Activated naive CD4-positive, alpha-beta T cell treated with Interleukin-2 at 50 U/mL for 16 hours (primary cell): ENCODE measurements around the gene MUC15.
"Not testable (repeated sequence)": the region's sequence is repeated elsewhere in the genome, so short reads cannot be mapped to it uniquely, and the experiment has no call there.

ENCODE experiments used
- DNase-seq: peaks from one replicate; pipeline ENCODE4 v3.0.0-alpha.2; 2020

The MUC15 gene, protein sequence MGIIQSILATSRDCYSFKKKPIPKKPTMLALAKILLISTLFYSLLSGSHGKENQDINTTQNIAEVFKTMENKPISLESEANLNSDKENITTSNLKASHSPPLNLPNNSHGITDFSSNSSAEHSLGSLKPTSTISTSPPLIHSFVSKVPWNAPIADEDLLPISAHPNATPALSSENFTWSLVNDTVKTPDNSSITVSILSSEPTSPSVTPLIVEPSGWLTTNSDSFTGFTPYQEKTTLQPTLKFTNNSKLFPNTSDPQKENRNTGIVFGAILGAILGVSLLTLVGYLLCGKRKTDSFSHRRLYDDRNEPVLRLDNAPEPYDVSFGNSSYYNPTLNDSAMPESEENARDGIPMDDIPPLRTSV

DNA sequence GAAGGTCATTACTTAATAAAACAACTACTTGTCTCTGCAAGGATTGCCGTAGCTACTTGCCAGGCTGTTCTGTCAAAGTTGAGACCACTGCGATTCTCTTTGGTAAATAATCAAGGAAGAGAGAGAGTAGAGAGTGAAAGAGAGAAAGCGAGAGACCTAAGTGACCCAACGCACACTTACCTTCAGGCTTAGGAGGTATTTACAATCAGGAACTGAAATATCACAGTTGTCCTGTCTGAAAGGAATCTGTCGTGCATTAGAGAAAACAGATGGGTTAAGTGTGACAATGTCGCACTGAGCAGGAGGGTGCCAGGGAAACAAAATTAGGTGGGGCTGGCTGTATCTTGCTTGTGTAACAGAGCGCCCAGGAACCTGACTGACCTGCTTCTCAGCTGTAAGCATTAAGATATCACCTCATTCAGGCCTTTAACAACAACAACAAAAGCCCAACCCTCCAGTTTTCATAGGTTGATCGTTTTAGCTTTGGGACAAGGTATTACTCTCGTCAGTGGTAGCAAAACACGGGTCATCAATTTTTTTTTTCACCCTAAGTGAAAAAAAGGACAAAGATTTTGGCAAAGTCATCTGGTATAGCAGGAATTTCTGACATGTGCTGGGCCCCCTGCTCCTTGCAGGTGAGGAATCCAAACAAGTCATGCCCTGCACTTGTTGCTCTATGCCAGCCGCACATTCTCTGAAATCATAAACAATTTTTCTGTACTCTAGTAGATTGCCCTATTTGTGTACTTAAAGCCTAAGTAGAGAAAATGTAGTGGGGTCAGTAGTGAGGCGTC, at the start of gene MUC15:
Gene MUC15 (minus strand): TSS at position 403 of the 794 bp plus-strand sequence. CDS start 5,169 bp downstream, outside the sequence.
- DNase-seq = no peak

DNA sequence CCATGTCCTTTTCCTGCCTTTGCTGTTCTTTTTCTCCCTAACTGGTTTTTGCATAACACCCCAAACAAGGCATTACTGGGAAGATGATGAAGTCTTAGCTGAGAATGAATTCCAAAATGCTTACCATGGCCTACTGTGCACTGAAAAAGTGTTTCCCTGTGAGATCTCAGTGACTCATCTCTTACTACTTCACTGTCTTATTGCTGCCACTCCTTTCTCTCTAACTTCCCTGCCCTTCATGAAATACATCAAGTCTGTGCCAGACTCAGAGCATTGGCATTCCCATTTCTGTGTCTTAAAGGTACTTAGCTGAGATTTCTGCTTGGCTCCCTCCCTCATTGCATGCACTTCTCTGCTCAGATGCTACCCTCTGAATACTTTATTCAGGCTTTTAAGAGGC, 49.1 kb upstream of the MUC15 start:
- no peak for DNase-seq

DNA sequence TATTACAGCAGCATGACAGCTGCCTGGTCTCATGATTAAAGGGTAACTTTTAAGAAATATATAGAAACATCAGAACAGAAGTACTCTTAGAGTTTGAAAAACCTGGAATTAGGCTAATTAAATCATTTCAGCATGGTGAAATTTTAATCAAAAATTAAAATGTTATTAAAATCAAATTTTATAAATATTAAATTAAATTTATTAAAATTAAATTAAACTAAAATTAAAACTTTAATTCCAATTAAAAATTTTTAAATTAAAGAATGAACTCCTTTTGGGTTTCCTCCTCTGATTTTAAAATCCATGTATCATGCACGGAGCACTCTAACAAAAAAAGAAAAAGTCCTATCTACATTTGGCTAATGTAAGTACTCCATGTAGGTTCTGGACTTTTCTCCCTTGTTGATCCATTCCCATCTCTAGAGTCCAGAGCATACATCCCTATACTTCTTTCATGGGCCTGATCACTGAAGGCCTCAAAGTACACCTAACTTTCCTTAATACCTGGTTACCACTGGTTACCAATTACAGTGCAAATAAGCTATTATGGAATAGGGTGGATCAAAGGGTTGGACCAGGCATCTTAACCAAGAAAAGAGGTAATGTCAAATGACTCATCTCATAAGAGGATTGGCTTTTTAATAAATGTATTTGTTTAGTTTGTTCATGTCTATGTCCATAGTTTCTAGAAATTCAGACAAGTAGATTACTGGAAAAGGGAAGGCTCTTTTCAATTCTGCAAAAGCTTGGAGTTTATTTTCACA, 48.4 kb upstream of the MUC15 start:
- no peak for DNase-seq

DNA sequence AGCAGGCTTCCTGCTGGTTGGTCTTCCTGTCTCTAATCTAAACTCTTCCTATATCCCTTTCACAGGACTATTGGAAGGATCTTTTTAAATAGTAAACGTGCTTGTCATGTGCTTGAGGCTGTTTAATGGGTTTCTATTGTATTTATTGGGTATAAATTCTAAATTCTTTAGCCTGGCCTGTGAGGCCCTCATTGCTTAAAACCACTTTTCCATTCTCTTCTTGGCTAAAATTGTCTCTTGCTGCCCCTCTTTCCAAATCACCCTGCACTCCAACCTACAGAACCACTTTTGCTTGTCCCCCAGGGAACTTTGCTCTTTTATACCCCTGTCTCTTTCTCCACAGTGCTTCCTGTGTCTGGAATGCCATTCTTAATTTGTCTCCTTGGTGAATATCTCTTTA, 46.4 kb upstream of the MUC15 start:
- DNase-seq = no peak

DNA sequence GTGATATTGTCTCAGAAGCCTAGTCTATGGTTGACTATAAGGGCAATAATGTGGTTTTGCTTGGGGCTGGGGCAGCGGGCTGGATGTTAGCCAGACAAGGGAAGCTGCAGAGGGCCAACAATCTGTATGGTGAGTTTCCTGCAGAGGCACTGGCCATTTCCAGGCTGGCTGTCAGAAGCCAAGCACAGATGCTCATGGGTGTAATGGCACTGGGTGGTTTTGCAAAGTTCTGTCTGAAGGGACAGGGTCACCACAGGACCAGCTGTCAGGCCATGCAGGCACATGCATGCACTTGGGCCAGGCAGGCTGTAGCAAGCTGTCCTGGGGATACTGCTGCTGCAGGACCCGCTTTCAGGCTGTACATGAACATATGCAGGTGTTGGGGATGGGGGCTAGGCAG, 41.7 kb upstream of the MUC15 start:
- no peak for DNase-seq

DNA sequence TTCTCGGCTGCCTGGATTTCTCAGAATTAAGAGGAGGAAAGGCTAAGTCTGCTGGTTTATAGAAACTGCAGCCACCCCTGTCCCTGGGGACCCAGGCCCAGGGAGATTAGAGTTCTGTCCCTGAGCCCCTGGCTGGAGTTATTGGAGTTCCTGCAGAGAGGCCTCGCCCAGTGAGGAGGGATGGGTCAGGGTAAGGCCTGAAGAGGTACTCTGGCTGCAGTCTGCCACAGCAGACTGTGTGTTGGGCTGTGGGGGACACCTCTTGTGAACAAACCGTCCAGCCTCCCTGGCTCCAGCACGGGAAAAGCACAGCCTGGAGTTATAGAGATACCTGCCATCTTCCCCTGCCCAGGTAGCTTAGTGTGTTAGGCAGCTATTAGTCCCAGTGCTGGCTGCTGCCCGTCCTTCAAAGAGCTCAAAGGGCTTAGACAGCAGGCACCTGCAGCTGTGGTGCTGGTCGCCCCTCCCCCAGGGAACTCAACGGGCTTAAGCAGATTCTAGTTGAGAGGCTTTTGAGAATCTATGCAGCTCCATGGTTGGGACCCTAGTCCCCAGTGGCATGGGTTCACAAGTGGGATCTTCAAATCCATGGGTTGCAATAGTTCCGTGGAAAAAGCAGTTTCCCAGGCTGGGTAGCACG, 36.6 kb upstream of the MUC15 start:
- DNase-seq = no peak

DNA sequence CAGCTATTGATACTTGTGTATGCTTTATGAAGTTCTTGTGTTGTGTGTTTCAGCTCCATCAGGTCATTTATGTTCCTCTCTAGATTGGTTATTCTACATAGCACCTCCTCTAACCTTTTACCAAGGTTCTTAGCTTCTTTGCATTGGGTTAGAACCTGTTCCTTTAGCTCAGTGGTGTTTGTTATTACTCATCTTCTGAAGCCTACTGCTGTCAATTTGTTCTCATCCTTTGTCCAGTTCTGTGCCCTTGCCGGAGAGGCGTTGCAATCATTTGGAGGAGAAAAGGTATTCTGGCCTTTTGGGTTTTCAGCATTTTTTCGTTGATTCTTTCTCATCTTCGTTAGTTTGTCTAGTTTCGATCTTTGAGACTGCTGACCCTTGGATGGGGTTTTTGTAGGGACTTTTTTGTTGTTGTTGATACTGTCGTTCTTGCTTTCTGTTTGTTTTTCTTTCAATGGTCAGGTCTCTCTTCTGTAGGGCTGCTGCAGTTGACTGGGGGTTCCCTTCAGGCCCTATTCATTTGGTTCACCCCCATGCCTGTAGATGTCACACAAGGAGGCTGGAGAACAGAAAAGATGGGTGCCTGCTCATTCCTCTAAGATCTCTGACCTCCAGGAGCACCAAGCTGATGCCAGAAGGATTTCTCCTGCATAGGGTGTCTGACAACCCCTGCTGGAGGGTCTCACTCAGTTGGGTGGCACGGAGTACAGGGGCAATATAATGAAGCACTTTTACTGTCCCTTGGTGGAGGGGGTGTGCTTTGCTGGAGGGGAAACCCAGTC, 35.9 kb upstream of the MUC15 start:
- DNase-seq = no peak

DNA sequence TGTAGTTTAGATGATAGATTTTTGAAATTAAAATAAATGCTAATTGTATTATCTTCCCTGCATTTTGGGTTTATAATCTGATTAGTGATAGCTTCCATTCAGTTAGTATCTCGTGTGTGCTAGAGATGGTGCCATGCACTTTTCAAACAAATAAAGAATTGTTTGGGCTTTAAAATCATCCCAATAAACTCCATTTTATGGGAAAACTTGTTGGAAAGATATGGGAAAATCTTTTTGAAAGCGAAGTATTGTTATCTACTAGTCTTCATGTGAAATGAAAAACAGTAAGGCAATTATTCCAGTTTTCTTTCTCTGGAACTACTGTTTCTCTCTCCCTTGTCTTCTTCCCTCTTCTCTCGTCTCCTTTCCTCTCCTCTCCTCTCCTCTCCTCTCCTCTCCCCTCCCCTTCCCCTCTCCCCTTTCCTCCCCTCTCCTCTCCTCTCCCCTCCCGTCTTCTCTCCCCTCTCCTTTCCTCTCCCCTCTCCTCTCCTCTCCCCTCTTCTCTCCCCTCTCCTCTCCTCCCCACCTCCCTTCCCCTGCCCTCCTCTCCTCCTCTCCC, 27.9 kb upstream of the MUC15 start:
- no peak for DNase-seq

DNA sequence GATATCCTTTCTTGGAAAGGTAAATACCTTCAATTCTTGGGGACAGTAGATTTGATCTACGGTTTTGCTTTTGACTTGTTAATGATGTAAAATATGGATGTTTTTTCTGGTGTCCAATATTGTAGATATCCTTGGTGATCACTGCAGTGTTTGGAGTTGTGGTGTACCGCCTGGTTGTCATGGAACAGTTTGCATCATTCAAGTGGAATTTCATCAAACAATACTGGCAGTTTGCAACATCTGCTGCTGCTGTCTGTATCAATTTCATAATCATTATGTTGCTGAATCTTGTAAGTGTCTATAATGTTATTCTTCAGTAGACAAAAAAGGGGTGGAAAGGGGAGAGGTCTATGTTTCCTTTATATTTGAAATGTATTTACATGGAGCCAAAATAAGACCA, 27.4 kb upstream of the MUC15 start:
- DNase-seq = no peak

DNA sequence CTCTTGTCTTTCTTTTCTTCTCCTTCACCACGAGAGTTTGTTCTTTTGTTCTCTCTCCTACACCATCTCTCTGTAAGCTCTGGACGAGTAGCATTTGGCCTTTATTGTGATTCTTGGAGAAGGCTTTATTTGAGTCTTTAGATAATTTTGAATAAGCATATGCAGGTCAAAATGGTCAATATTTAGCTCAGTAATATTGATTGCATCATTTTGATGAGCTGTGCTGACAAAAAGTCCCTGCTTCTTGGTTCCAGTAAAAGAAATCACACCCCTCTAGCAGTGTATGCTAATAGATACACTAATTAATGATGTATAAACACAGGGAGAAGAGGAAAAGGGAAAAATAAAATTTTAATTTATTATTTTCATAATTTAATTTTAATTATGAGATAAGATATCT, 25.8 kb upstream of the MUC15 start:
- no peak for DNase-seq

DNA sequence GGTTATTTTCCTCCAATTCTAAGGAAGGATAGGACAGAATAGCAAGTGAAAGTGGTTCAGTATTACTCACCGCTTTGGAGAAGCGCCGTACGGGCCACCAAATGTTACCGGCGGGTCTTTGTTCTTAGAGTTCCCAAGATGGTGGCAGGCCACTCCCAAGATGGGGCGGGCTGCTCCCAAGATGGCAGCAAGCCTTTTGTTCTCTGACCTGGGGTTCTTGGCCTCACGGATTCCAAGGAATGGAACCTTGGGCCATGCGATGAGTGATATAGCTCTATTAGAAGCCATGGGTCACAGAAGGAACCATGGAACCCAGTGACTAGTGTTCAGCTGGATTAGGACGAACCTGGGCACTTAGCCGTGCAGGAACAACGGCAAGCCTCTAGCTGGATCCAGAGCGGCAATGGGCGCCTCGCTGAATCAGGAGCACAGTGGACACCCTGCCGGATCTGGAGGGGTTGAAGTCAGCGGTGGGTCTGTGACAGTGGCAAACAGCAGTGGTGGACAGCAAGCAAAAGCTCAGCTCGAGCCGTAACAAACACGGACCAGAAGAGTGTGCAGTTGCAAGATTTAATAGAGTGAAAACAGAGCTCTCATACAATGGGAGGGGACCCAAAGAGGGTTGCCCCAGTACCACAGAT, 25.1 kb upstream of the MUC15 start:
- DNase-seq = not testable (repeated sequence)

DNA sequence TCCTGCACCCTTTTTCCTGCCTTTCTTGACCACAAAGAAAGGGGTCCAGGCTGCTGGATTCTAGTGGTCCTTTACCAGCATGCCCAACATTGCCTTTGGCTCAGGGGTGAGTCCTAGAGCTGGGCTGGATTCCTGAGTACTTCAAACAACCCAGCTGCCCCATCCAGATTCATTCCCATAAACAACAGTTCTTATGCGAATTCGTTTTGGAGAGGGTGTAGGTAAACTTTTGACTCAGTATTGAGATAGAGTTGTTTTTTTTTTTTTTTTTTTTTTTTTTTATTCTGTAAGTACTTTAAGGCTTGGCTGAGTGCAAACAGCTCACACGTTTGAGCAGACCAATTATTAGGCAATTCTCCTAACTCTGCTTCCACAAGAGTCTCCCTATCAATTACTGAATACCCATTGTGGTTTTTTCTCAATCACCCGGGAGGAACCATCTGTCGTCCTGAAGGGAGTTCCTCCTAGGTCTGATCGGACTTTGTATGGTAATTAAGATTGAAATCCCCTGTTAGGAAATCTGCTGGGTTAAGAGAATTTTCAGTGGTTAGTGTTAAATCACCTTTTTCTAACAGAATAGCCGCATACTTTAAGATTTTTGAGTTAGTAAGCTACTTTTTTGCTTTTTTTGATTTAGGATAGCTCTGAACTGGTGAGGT, 23.3 kb upstream of the MUC15 start:
- not testable (repeated sequence) for DNase-seq

DNA sequence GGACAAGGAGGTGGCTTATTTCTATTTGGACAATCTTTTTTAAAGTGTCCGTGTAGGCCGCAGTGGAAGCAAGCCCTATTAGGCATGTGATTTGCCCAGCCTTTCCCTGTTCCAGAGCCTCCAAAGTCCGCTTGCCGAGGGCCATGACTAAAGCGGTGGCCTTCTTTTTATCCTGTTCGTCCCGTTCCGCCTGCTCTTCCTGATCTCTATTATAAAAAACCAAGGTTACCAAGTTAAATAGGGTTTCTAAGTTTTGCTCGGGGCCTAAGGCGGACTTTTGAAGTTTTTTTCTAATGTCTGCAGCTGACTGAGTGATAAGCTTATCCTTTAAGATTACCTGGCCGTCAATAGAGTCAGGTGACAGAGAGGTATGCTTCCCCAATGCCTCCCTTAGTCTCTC, 21.6 kb upstream of the MUC15 start:
- no peak for DNase-seq

DNA sequence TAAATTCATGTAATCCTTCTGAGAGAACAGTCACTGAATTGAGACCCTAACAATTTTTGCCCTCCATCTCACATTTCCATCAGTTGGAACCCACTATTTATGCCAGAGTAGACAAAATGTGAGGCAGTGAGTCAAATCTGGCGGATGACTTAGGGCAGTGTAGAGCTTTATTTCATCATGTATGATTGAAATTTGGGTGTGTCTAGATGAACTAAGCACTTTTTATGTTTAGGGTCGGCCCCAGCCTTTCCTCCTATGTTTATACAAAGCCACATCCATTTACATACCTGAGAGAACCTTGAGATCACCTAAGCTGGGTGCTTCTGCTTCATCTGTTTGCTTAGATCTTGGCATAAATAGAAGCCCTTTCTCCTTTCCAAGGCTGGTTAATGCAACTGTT, 15.0 kb upstream of the MUC15 start:
- DNase-seq = no peak

DNA sequence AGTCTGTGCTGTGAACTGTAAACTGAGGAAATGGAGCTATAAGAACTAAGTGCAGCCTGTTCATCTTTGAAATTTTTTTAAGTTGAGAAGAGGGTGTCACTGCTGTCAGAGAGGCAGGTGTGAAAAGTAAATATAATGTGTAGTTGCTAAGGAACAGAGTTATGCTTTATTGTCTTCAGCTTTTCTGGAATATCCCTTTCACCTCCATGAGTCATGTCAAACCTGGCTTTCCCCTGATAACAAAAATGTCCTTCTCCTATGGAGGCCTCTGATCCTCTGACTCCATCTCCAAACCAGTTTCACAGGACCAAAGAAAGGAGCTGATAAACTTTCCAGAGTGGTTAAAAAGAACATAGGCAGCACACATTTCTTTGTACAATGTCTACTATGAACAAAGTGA, 12.8 kb upstream of the MUC15 start:
- no peak for DNase-seq

DNA sequence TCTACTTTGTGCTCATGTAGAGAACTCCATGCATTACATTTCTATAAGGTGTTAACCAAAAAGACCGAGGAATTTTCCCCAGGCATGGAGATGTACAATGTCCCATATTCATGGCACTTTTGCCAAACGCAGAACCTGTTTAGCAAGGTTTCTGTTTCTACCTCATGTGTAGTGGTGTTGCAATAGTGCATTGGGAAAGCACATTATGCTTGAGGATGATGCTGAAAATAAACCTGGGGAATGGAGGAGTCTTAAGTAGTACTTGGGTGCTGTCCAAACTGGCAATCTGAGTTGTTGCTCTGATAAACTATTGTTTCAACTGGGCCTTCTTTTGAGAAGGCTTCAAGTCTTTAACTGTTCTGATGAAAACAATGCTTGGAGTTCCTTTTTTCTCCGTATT, 11.5 kb upstream of the MUC15 start:
- no peak for DNase-seq

DNA sequence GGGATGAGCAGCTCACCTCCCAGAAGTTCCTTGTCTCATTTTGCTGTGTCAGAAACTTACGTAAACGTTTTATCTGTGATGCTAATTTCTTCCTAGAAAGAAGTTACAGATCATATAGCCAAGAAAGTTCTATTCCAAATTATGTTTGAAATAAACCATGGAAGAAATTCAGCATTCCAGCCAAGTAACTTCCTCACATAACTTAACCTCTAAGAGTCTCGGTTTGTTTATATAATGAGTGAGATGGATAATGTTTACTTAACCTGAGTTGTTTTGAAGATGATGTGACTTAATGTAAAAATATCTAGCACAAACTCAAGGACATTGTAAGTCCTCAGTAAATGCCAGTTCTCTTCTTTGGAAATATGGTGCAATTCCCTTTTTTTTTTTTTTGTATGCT, 8.9 kb upstream of the MUC15 start:
- DNase-seq = no peak

DNA sequence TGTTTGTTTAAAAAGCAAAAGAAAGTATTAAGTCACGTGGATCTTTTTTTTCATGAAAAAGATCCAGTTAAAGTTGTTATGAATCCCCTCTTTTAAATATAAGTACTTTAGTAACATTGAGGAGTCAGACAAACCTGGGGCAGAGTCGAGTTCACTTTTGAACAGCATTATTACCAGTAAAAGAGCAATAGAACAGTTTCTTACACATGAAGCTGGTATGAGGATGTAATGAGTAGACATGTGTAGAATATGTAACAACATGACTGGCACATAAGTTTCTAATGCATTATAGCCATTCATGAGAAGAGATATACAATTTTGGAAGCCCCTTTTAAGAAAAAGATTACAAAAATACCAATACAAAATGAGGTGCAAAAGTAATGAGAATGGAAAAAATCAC, 7.6 kb upstream of the MUC15 start:
- no peak for DNase-seq

DNA sequence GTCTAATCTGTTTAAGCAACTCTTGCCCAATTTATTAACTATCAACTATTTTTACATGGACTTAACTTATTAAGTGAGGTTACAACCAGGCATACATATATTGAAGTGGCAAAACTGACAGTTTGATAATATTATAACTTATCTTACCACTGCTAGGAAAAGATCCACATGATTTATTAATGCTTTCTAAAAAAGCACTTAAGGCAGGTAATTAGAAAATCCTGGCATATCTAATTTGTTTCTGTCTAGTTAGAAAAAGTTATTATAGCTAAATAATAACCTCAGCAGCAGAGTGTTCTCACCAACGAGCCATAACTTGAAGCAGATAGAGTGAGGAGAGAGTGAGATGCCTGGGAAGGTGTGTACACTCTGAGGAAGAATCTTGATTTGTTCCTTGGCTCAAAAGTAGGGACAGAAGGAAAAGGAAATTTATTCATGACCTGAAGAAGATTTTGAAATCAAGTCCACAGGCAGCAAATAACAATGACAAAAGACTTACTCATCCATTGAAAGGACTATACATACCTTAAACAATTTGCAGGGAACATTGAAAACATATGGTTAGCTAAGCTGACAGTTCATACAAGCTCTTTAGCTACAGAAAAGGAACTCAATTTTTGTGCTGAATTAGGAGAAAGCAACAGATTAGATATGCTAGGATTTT, 7.1 kb upstream of the MUC15 start:
- no peak for DNase-seq

DNA sequence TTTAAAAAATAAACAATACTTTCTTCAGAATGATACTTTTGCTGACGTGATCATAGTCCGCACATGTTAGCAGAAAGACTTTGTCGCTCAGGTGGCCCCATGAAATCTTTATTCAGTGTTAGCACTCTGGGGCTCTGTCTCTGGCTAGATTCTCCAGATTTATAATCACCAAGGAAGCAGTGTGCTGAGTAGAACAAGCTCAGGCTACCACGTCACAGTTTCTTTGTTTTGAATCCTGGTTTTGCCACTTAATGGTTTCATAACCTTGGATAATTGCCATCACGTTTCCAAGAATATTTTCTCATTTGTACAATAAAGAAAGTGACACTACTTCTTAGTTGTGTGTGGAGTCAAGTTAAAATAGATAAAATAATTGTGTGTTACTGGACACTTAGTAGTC, 3.9 kb upstream of the MUC15 start:
- no peak for DNase-seq
